ENCODE results near the gene ZNF335.
A peak's percentile ranks its signal among the peaks of the same experiment; 100 is the strongest.

Gene ZNF335

DNA sequence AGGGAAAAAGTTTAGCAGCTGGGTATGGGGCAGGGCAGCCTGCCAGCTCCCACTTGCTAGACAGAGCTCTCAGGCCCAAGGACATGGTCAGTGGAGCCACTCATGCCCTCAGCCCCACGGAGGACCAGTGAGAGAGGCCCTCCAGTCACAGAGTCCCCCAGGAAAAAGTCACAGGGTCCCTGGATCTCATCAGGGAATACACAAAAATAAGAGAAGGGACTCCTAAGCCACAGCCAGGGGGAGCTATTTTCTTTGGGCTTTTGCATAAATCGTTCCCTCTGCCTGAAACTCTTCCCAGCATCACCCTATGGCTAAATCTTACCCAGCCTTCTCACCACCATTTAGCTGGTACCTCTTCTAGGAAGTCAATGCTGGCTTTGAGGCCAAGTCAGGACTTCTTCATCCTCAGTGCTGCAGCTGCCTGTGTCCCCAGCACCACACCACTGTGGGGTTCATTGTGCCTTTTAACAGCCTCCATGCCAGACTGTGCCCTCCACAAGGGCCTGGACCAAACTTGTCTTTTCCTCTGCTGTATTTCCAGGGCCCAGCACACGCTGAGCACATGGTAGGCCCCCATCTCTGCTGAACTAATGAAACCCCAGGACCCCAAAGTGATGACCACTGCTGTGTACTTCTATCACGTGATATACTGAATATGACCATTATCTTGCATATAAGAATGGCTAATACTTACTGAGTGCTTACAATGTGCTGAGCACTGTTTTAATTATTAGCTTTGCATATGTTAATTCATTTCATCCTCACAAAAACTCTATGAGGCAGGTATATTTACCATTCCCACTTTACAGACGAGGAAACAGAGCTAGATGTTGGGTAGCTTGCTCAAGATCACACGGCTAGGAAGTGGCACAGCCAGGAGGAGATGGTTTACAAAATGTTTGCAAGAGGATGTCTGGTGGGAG lies 2.0 kb downstream of the ZNF335 start:
- Histone ChIP-seq H3K9me3 (ENCODE audit: control insufficient read depth, insufficient read depth, low read length) (no peaks in the 10 kb centered on the region), H3K4me1 (ENCODE audit: control insufficient read depth, insufficient read depth, low read length) (peaks cover 9% of the 10 kb centered on the region; the same call in 1 of the 2 replicates), H3K9ac (ENCODE audit: low read depth, low read length) (no peak overlapping the region), H3K27me3 (ENCODE audit: control insufficient read depth, insufficient read depth, low read length) (no peaks in the 10 kb centered on the region), H3K4me3 (ENCODE audit: low read depth, low read length) (peak overlapping the region; percentile 86; the same call in 1 of the 2 replicates), H3K36me3 (ENCODE audit: control insufficient read depth, insufficient read depth, low read length) (peaks cover 40% of the 10 kb centered on the region), H3K27ac (ENCODE audit: low read depth, low read length) (peak overlapping the region; percentile 48)

DNA sequence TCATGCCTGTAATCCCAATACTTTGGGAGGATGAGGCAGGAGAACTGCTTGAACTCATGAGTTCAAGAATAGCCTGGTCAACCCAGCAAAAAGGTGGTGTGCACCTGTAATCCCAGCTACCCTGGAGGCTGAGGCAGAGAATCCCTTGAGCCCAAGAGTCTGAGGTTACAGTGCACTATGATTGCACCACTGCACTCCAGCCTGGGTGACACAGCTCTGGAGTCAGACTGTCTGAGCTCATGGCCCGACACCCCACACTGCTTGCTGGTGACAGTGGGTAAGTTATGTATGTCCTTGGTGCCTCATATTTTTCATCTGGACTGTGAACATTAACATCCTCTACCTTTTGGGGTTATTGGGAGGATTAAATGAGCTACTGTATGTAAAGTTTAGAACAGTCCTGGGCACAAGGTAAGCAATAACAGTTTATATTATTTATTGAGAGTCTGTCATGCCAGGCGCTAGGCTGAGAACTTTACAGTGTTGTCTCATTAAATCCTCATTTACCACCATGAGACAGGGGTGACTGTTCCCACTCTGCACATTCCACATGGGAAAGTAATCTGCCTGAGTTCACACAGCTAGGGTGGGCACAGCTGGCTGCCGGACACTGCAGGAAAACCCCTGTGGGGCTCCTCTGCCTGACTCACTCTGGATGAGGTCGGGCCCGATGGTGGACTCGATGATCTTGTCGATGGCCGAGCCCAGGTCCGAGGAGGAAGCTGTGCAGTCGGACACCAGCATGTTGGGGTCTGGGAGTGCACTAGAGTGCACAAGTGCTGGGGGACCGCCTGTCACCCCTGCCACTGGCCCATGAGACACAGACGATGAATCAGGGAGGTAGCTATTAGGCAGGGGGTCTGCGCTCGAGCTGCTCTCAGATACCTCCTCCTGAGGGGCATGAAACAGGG lies 2.9 kb downstream of the ZNF335 start:
- peaks cover 9% of the 10 kb centered on the region; the same call in 1 of the 2 replicates for H3K4me1 ChIP-seq (ENCODE audit: control insufficient read depth, insufficient read depth, low read length)
- no peak overlapping the region for H3K4me3 ChIP-seq (ENCODE audit: low read depth, low read length)
- H3K27ac ChIP-seq (ENCODE audit: low read depth, low read length), result peak overlapping the region; percentile 38
- H3K27me3 ChIP-seq (ENCODE audit: control insufficient read depth, insufficient read depth, low read length), result no peaks in the 10 kb centered on the region
- no peaks in the 10 kb centered on the region for H3K9me3 ChIP-seq (ENCODE audit: control insufficient read depth, insufficient read depth, low read length)
- H3K36me3 ChIP-seq (ENCODE audit: control insufficient read depth, insufficient read depth, low read length), result peaks cover 49% of the 10 kb centered on the region
- H3K9ac ChIP-seq (ENCODE audit: low read depth, low read length), result no peak overlapping the region

DNA sequence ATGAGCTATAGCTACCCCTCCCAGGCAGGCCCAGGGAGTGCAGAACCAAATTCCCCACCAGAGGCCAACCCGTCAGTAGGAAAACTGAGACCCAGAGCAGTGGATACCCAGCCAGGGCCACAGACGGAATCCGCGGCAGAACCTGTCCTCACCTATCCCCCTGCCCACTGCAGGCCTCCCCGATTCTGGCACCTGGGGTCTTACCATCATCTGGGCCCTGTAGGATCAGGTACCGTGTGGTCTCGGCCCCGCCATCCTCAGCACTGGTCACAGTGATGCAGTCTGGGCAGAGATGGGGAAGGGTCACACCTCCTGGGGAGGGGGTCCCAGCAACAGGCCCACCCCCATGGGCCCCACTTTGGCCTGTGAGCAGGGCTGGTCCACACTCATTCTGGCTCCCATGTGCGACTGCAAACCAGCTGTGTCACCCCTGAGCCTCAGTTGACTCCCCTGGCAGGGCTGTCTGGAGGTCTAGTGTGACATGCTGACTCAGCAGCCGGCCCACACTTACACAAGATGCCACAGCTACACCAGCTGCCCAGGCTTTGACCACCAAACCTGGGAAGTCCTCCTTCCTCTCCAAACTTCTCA lies 3.8 kb downstream of the ZNF335 start:
- Histone ChIP-seq H3K36me3 (ENCODE audit: control insufficient read depth, insufficient read depth, low read length) (peaks cover 58% of the 10 kb centered on the region), H3K9ac (ENCODE audit: low read depth, low read length) (no peak overlapping the region), H3K9me3 (ENCODE audit: control insufficient read depth, insufficient read depth, low read length) (no peaks in the 10 kb centered on the region), H3K27ac (ENCODE audit: low read depth, low read length) (no peak overlapping the region), H3K4me1 (ENCODE audit: control insufficient read depth, insufficient read depth, low read length) (peaks cover 9% of the 10 kb centered on the region; the same call in 1 of the 2 replicates), H3K4me3 (ENCODE audit: low read depth, low read length) (no peak overlapping the region), H3K27me3 (ENCODE audit: control insufficient read depth, insufficient read depth, low read length) (no peaks in the 10 kb centered on the region)

DNA sequence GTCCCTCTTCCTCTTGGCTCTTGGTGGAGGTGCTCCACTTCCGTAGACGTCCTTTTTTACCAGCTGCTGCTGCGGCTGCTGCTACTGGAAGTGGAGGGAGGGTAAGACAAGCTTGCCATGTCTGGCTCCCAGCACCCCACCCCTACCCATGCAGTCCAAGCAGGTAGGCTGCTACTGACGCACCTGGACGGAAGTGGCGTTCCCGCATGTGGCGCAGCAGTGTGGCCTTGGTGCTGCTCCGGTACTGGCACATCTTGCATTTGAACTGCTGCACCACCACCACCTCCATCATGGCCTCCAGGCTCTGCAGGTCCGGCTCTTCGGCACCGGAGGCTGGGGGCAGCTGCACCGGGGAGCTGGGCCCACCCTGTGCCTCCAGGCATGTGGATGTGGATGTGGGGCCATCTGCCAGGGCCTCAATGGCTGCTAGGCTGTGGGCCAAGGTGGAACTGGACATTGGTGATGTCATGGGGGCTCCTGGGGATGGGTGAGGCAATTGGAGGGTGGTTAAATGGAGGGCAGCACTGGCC lies 4.4 kb downstream of the ZNF335 start:
- H3K4me3 ChIP-seq (ENCODE audit: low read depth, low read length), result no peak overlapping the region
- H3K9ac ChIP-seq (ENCODE audit: low read depth, low read length), result no peak overlapping the region
- no peak overlapping the region for H3K27ac ChIP-seq (ENCODE audit: low read depth, low read length)
- peaks cover 9% of the 10 kb centered on the region; the same call in 1 of the 2 replicates for H3K4me1 ChIP-seq (ENCODE audit: control insufficient read depth, insufficient read depth, low read length)
- H3K36me3 ChIP-seq (ENCODE audit: control insufficient read depth, insufficient read depth, low read length), result peaks cover 60% of the 10 kb centered on the region
- H3K27me3 ChIP-seq (ENCODE audit: control insufficient read depth, insufficient read depth, low read length), result no peaks in the 10 kb centered on the region
- H3K9me3 ChIP-seq (ENCODE audit: control insufficient read depth, insufficient read depth, low read length), result no peaks in the 10 kb centered on the region

DNA sequence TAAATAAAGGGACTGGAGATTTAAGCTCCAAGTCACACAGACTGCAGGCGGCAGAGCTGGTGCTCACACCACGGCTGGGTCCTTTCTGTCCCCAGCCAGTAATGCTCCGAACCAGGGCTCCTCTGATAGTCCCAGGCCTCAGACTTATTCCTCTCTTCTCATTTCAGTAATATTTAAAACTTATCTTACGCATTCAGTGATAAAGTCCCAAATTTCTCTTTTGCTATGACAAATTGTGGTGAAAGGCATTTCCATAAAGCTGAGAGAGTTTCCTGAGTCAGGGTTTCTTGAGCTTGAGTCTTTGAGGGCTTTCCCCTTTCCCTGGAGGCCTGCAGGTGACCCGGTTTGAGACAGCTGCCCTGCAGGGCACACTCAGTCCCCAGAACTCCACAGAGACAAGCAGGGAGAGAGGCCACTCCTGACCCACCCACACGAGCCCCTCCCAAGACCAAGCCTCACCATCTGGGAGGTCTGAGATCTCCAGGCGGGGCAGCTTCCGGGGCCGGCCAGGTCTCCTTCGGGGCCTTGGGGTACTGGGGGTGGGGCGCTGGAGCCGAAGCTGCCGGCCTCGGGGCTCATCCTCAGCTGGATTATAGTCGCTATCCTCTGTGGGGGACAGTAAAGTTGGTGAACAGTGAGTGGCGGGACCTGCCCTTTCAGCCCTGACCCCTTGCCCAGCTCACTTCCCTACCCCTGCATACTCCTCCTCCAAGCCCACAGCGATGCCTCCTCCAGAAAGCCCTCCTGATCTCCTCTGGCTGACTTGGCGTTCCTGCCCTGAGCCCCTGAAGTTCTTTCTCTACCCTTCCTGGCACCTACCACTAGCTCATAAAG lies 6.6 kb downstream of the ZNF335 start:
- no peak overlapping the region for H3K4me3 ChIP-seq (ENCODE audit: low read depth, low read length)
- no peaks in the 10 kb centered on the region for H3K9me3 ChIP-seq (ENCODE audit: control insufficient read depth, insufficient read depth, low read length)
- H3K27ac ChIP-seq (ENCODE audit: low read depth, low read length), result no peak overlapping the region
- peaks cover 81% of the 10 kb centered on the region for H3K36me3 ChIP-seq (ENCODE audit: control insufficient read depth, insufficient read depth, low read length)
- H3K4me1 ChIP-seq (ENCODE audit: control insufficient read depth, insufficient read depth, low read length), result 0 out of 2 replicates have a peak, but pooled peaks cover 4% of the 10 kb centered on the region
- H3K9ac ChIP-seq (ENCODE audit: low read depth, low read length), result no peak overlapping the region
- H3K27me3 ChIP-seq (ENCODE audit: control insufficient read depth, insufficient read depth, low read length), result no peaks in the 10 kb centered on the region

DNA sequence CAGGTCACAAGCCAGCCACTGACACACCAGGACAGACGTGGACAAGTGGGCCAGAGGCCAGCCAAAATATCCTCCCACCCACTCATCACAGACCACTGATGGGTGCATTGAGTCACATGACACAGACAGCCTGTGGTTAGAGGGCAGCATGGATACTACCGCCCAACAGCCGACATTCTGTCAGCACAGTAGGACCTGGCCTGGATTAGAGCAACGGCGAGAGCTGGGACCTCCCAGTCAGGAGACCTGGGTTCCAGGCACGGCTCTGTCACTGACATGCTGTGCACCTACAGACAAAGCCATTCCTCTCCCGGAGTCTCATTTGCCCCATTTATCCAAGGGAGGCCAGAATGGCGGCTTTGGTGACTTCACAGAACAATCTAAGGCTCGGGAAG lies 8.0 kb downstream of the ZNF335 start:
- H3K4me3 ChIP-seq (ENCODE audit: low read depth, low read length), result no peak overlapping the region
- H3K27me3 ChIP-seq (ENCODE audit: control insufficient read depth, insufficient read depth, low read length), result no peaks in the 10 kb centered on the region
- no peak overlapping the region for H3K9ac ChIP-seq (ENCODE audit: low read depth, low read length)
- no peaks in the 10 kb centered on the region for H3K9me3 ChIP-seq (ENCODE audit: control insufficient read depth, insufficient read depth, low read length)
- H3K27ac ChIP-seq (ENCODE audit: low read depth, low read length), result no peak overlapping the region
- no peaks in the 10 kb centered on the region for H3K4me1 ChIP-seq (ENCODE audit: control insufficient read depth, insufficient read depth, low read length)
- H3K36me3 ChIP-seq (ENCODE audit: control insufficient read depth, insufficient read depth, low read length), result peaks cover 91% of the 10 kb centered on the region

DNA sequence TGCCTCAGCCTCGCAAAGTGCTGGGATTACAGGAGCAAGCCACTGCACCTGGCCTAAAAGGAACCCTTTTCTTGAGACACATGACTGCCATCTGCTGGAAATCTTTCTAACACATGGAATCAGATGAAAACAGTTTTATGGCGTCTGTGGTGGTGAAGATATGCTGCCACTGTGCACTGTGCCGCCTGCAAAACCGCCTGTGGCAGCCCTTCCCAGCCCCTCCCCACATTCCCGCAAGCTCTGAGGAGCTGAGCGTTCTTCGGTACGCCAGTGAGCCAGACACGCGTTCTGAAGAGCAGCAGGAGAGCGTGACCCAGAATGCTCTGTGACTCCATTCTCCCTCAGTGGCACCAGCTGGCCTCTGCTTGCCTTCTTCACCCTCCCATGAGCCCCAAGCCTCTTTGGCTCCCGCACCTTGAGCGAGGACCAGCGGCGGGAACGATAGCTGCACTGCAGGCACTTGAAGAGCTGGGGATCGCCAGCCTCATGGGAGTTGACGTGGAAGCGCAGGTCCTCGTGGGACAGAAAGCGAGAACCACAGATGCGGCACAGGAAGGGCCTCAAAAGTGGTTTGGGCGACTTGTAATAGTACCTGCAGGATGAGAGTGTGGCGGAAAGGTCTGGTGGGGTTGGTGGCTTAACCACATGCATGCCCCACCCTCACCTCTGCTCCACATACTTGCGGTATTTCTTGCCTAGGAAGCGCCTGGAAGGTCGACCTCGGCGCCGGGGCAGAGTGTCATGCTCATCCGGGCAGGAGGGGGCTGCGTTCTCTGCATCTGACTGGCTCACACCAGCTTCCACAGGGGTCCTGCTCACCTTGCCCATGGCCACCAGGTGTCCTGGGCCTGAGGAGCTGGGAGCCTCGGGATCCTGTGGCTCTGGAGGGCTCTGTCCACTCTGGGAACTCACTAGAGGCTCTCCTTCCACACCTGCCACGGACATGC lies 8.7 kb downstream of the ZNF335 start:
- Histone ChIP-seq H3K27ac (ENCODE audit: low read depth, low read length) (no peak overlapping the region), H3K4me3 (ENCODE audit: low read depth, low read length) (no peak overlapping the region), H3K9me3 (ENCODE audit: control insufficient read depth, insufficient read depth, low read length) (no peaks in the 10 kb centered on the region), H3K4me1 (ENCODE audit: control insufficient read depth, insufficient read depth, low read length) (no peaks in the 10 kb centered on the region), H3K9ac (ENCODE audit: low read depth, low read length) (no peak overlapping the region), H3K27me3 (ENCODE audit: control insufficient read depth, insufficient read depth, low read length) (no peaks in the 10 kb centered on the region), H3K36me3 (ENCODE audit: control insufficient read depth, insufficient read depth, low read length) (peaks cover 91% of the 10 kb centered on the region)

DNA sequence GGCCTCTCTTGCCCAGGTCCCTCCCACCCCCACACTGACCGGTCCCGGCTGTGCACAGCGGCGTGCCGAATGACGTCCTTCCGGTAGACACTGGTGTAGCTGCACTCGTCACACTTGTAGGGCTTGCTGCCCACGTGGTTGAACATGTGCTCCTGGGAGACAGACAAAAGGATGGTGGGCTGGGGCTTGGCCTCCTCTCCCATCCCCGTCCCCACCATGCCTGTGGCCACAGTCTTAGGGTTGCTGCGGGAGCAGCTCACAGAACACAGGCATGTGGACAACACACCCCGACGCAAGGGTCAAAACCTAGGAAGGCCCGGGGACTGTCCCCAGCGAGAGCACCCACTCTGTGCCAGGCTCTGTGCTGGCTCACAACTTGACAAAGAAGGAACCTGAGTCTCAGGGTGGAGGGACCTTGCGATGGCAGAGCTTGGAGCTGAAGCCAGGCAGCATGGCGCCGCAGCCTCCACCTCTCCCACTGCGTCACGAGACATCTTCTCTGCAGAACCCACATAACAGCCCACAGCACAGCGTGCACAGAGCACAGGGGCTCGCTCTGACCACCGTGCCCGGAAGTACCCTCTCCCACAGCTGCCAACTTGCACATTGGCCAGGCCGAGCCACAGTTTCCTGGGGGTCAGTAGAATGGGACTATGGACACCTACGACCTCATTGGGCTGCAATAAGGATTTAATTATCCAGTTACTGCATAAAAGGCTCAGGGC lies 9.8 kb downstream of the ZNF335 start:
- Histone ChIP-seq H3K9ac (ENCODE audit: low read depth, low read length) (no peak overlapping the region), H3K4me1 (ENCODE audit: control insufficient read depth, insufficient read depth, low read length) (no peaks in the 10 kb centered on the region)

More for the DNA sequence above, 9.8 kb downstream of the ZNF335 start:
- no peaks in the 10 kb centered on the region for H3K9me3 ChIP-seq (ENCODE audit: control insufficient read depth, insufficient read depth, low read length)
- H3K4me3 ChIP-seq (ENCODE audit: low read depth, low read length), result no peak overlapping the region
- H3K27me3 ChIP-seq (ENCODE audit: control insufficient read depth, insufficient read depth, low read length), result no peaks in the 10 kb centered on the region
- peaks cover 91% of the 10 kb centered on the region for H3K36me3 ChIP-seq (ENCODE audit: control insufficient read depth, insufficient read depth, low read length)
- no peak overlapping the region for H3K27ac ChIP-seq (ENCODE audit: low read depth, low read length)

Measured in HUES48 (cell line).